NB4 (cell line): ENCODE data around the gene SKAP1.

Experiments
- DNase-seq: peaks from one replicate; pipeline ENCODE4 v3.0.0; 2010; ENCODE audit warnings: low read depth
- H3K4me3 ChIP-seq: one replicate; pipeline ENCODE4 v1.5.1; 2011; ENCODE audit warnings: mild to moderate bottlenecking, low read depth, low read length, moderate library complexity
- MAX ChIP-seq: IDR thresholded peaks from 2 replicates; pipeline ENCODE4 v1.6.1; 2011; ENCODE audit warnings: low read depth, low read length
- MYC ChIP-seq: IDR thresholded peaks from 2 replicates; pipeline ENCODE4 v1.6.1; 2011; ENCODE audit warnings: low read depth, low read length
- POLR2A ChIP-seq: IDR thresholded peaks from 2 replicates; pipeline ENCODE4 v1.6.1; 2011; ENCODE audit warnings: mild to moderate bottlenecking; ENCODE audit not compliant: insufficient read length; ENCODE audit errors: extremely low read depth
- TF ChIP-seq, protein P1 (sequence below): IDR thresholded peaks from one replicate; pipeline ENCODE4 v1.5.1; 2012; ENCODE audit warnings: low read depth, low read length

SKAP1 gene

GRCh38 chr17:48335146-48335784, 94.7 kb downstream of the SKAP1 start:
- TF ChIP-seq MYC (no peak), POLR2A (no peak), MAX (no peak)
- TF ChIP-seq, protein P1, sequence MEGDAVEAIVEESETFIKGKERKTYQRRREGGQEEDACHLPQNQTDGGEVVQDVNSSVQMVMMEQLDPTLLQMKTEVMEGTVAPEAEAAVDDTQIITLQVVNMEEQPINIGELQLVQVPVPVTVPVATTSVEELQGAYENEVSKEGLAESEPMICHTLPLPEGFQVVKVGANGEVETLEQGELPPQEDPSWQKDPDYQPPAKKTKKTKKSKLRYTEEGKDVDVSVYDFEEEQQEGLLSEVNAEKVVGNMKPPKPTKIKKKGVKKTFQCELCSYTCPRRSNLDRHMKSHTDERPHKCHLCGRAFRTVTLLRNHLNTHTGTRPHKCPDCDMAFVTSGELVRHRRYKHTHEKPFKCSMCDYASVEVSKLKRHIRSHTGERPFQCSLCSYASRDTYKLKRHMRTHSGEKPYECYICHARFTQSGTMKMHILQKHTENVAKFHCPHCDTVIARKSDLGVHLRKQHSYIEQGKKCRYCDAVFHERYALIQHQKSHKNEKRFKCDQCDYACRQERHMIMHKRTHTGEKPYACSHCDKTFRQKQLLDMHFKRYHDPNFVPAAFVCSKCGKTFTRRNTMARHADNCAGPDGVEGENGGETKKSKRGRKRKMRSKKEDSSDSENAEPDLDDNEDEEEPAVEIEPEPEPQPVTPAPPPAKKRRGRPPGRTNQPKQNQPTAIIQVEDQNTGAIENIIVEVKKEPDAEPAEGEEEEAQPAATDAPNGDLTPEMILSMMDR, result no peak
- DNase-seq, result no peak
- H3K4me3 ChIP-seq, result no peak overlapping the region

GRCh38 chr17:48333034-48333530, 96.9 kb downstream of the SKAP1 start:
- TF ChIP-seq POLR2A (no peak), MAX (no peak)
- no peak overlapping the region for H3K4me3 ChIP-seq
- DNase-seq, result no peak

DNA sequence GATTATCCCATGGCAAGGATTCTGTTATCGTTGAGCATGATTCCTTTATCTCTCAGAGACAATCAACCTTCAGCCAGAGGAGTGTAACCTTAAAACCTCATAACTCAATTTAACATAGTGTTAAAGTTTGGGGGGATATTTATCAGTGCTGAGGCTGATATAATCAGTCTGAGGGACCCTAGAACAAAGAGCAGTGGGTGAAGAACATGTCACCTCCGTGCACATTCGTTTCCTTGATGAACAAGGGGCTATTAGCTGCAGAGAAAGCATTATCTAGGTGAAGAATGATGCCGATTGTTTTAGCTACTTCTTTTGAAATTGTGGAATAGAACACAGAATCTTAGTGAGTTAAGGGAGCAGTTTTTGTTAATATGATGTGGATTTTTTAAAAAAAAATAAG, 99.1 kb downstream of the SKAP1 start:
- TF ChIP-seq MAX (no peak), POLR2A (no peak), MYC (no peak)
- TF ChIP-seq, protein P1, result no peak
- no peak overlapping the region for H3K4me3 ChIP-seq
- DNase-seq, result no peak

GRCh38 chr17:48330421-48330820, 99.6 kb downstream of the SKAP1 start:
- TF ChIP-seq MAX, result no peak
- no peak for TF ChIP-seq MYC
- TF ChIP-seq POLR2A, result no peak
- TF ChIP-seq, protein P1, result no peak
- no peak overlapping the region for H3K4me3 ChIP-seq

DNA sequence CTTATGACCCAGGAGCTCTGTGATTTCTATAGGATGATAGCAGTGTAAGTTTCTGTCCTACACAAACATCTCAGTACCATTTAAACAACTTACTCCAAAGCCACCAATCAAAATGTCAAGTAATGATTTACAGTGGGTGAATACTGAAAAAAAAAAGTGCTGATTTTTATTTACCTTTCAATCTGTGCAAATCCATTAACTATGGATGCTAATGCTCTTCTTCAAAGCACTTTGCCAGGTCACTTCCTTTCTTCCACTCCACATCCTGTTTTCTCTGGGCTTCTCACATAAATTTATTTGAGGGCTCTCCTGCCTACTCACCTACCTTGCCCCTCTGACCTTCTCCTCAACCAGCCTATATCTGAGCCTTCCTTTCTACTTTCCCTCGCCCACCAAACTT, 101.6 kb downstream of the SKAP1 start:
- DNase-seq, result no peak
- H3K4me3 ChIP-seq, result no peak overlapping the region
- no peak for TF ChIP-seq POLR2A
- no peak for TF ChIP-seq MAX
- no peak for TF ChIP-seq MYC
- TF ChIP-seq, protein P1, result no peak

More at GRCh38 chr17:48330421-48330820, 99.6 kb downstream of the SKAP1 start:
- DNase-seq, result no peak

- no peak for DNase-seq
Observed at GRCh38 chr17:48326310-48326709, 103.7 kb downstream of the SKAP1 start.

More at GRCh38 chr17:48326310-48326709, 103.7 kb downstream of the SKAP1 start:
- no peak overlapping the region for H3K4me3 ChIP-seq
- TF ChIP-seq, protein P1, result no peak
- no peak for TF ChIP-seq POLR2A
- TF ChIP-seq MYC, result no peak
- TF ChIP-seq MAX, result no peak
